Left lung (tissue), 10 donors: ENCODE measurements around the gene OR2S2. TPM values are rescaled to one million over a fixed set of nuclear protein-coding genes. Genes with fewer than 3 reads are reported as not detected.
"Not testable (repeated sequence)": the region's sequence is repeated elsewhere in the genome, so short reads cannot be mapped to it uniquely, and the experiment has no call there.

ENCODE experiments used
- ATAC-seq: fragments of 200-7000 bp; cut with Tn5 transposase; one replicate; pipeline ENCODE4 v1.9.1; 2020; ENCODE audit warnings: moderate library complexity
- DNase-seq, 4 donors: peaks; one replicate each; pipeline ENCODE4 v3.0.0-alpha.2; 2013 to 2020
- H3K27ac ChIP-seq, 2 donors: fragments of 200-600 bp; sonication (generic) in 1 of 2; one replicate each; pipeline versions ENCODE4 v1.5.0 to v1.8.0; 2020 to 2021
- H3K27me3 ChIP-seq, 2 donors: fragments of 200-600 bp; sonication (generic) in 1 of 2; one replicate each; pipeline versions ENCODE4 v1.5.0 to v1.8.0; 2020 to 2021
- H3K36me3 ChIP-seq, 2 donors: fragments of 200-600 bp; sonication (generic) in 1 of 2; one replicate each; pipeline versions ENCODE4 v1.5.0 to v1.8.0; 2020 to 2021
- H3K4me1 ChIP-seq, 2 donors: fragments of 200-600 bp; one replicate each; pipeline ENCODE4 v1.8.0; 2021
- H3K4me3 ChIP-seq, 2 donors: fragments of 200-600 bp; sonication (generic) in 1 of 2; one replicate each; pipeline versions ENCODE4 v1.5.0 to v1.8.0; 2020 to 2021; ENCODE audit warnings: mild to moderate bottlenecking in 1 of 2
- H3K9me3 ChIP-seq, 2 donors: fragments of 200-600 bp; sonication (generic) in 1 of 2; one replicate each; pipeline versions ENCODE4 v1.5.0 to v1.8.0; 2020 to 2021
- CTCF ChIP-seq, 2 donors: fragments of 200-600 bp; sonication (generic) in 1 of 2; IDR thresholded peaks; one replicate each; pipeline versions ENCODE4 v1.5.0 to v1.8.0; 2021; ENCODE audit warnings: antibody characterized with exemption in 2 of 2
- intact Hi-C, 2 donors: fragments of 100-400 bp; cut with DNase I; formaldehyde crosslinking; loops; one replicate each; pipeline versions ENCODE4 v1.11.2 to v1.14.2; 2022
- polyA plus RNA-seq, 6 donors: library from polyadenylated mRNA; unstranded; fragments of 120-200 nt; gene quantifications; one replicate each; pipeline ENCODE4 v1.2.1, GENCODE V29; 2013; ENCODE audit not compliant: insufficient read length in 6 of 6
- total RNA-seq, 2 donors: library from RNA; stranded (reverse); fragmentation: NEBNext Ultra II Directional; extraction: Animal tissue kit (Norgen Biotek cat#: 25700); gene quantifications; one replicate each; pipeline ENCODE4 v1.2.1, GENCODE V29; 2021
- donor health status: DM: no; HTN: yes; CAD: no.
- donor health status: DM: no; HTN: no; CAD: no.

OR2S2 gene
- total and polyA plus RNA-seq, 8 donors, result 0.32 TPM; not detected in 7

- Histone ChIP-seq H3K4me3 (no peak overlapping the region), H3K27ac (no peak overlapping the region), H3K4me1 (peaks cover 0 to 4% of the 10 kb centered on the region in 2 donors), H3K36me3 (no peaks in the 10 kb centered on the region), H3K27me3 (no peaks in the 10 kb centered on the region), H3K9me3 (no peaks in the 10 kb centered on the region)
- intact Hi-C loops, result no loop called here
- ATAC-seq, result no peak
- no peak for DNase-seq
- no peak for TF ChIP-seq CTCF (IDR thresholded peaks at IDR 0.05)
Observed at GRCh38 chr9:35938474-35939356, 19.2 kb downstream of the OR2S2 start.

- Histone ChIP-seq H3K27ac (no peak overlapping the region), H3K4me3 (no peak overlapping the region), H3K9me3 (no peaks in the 10 kb centered on the region), H3K27me3 (no peaks in the 10 kb centered on the region), H3K4me1 (peaks cover 4 to 7% of the 10 kb centered on the region in 2 donors), H3K36me3 (no peaks in the 10 kb centered on the region)
- intact Hi-C loops, result no loop called here
- ATAC-seq (no peak), DNase-seq (no peak)
- TF ChIP-seq CTCF (IDR thresholded peaks at IDR 0.05), result no peak
Observed at GRCh38 chr9:35937227-35937626, 20.7 kb downstream of the OR2S2 start.

GRCh38 chr9:35935755-35936509 is 22.0 kb downstream of the OR2S2 start:
- H3K27ac ChIP-seq, result no peak overlapping the region
- peaks cover 4 to 7% of the 10 kb centered on the region in 2 donors for H3K4me1 ChIP-seq
- no peaks in the 10 kb centered on the region for H3K9me3 ChIP-seq
- DNase-seq (no peak), ATAC-seq (no peak)
- H3K4me3 ChIP-seq, result no peak overlapping the region
- no peaks in the 10 kb centered on the region for H3K36me3 ChIP-seq
- no peaks in the 10 kb centered on the region for H3K27me3 ChIP-seq
- no peak for TF ChIP-seq CTCF (IDR thresholded peaks at IDR 0.05)
- intact Hi-C loops, result no loop called here

DNA sequence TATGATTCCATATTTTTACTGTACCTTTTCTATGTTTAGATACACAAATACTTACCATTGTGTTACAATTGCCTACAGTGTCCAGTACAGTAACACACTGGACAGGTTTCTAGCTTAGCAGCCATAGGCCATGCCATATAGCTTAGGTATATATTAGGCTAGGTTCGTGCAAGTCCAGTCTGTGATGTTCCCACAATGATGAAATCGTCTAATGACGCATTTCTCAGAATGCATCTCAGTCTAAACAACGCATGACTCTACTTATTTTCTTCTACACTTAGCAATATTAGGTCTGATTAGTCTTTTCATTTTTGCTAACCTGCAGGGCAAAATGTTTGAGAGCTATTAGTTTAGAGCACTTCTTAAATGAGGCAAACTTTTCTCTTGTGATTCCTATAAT is 22.7 kb downstream of the OR2S2 start:
- intact Hi-C loops, result no loop called here
- H3K4me3 ChIP-seq, result no peak overlapping the region
- H3K27ac ChIP-seq, result no peak overlapping the region
- no peaks in the 10 kb centered on the region for H3K9me3 ChIP-seq
- ATAC-seq (no peak), DNase-seq (no peak)
- H3K4me1 ChIP-seq, result peaks cover 4 to 7% of the 10 kb centered on the region in 2 donors
- no peaks in the 10 kb centered on the region for H3K27me3 ChIP-seq
- no peaks in the 10 kb centered on the region for H3K36me3 ChIP-seq
- TF ChIP-seq CTCF (IDR thresholded peaks at IDR 0.05), result no peak

GRCh38 chr9:35934069-35934468 is 23.9 kb downstream of the OR2S2 start:
- H3K27me3 ChIP-seq, H3K4me3 ChIP-seq, H3K9me3 ChIP-seq, H3K27ac ChIP-seq, DNase-seq, H3K36me3 ChIP-seq, ATAC-seq, intact Hi-C loops, H3K4me1 ChIP-seq: not testable (repeated sequence)
